HFFc6 (cell line): ENCODE measurements around the gene CFAP20DC. TPM values are rescaled to one million over a fixed set of nuclear protein-coding genes. Genes with fewer than 3 reads are reported as not detected.

Experiments
- DNase-seq: peaks from one replicate; pipeline ENCODE4 v3.0.0-alpha.2; 2018
- H3K27ac Mint-ChIP-seq: 2 replicates; pipeline ENCODE4 v1.8.0; 2020; ENCODE audit warnings: mild to moderate bottlenecking, mixed read lengths
- H3K27me3 Mint-ChIP-seq: 2 replicates; pipeline ENCODE4 v1.8.0; 2021; ENCODE audit warnings: mild to moderate bottlenecking, moderate library complexity, mixed read lengths; ENCODE audit not compliant: insufficient read depth
- H3K36me3 Mint-ChIP-seq: 2 replicates; pipeline ENCODE4 v1.8.0; 2021; ENCODE audit warnings: low read depth, mixed read lengths
- H3K4me1 Mint-ChIP-seq: 2 replicates; pipeline ENCODE4 v1.8.0; 2020; ENCODE audit warnings: low read depth, mixed read lengths
- H3K4me3 Mint-ChIP-seq: 2 replicates; pipeline ENCODE4 v1.8.0; 2020; ENCODE audit warnings: mild to moderate bottlenecking, moderate library complexity, mixed read lengths
- H3K9me3 Mint-ChIP-seq: 2 replicates; pipeline ENCODE4 v1.8.0; 2020; ENCODE audit warnings: mild to moderate bottlenecking, mixed read lengths
- CTCF ChIP-seq: fragments of 200-600 bp; sonication (generic); IDR thresholded peaks from 2 replicates; pipeline ENCODE4 v1.5.0; 2021; ENCODE audit warnings: antibody characterized with exemption, mild to moderate bottlenecking
- total RNA-seq, 6 experiments: library from RNA; stranded (reverse); fragmentation: NEBNext Ultra II Directional; extraction: Animal tissue kit (Norgen Biotek cat#: 25700); gene quantifications; 2 replicates in 1 of 6; 3 replicates in 5 of 6; pipeline ENCODE4 v1.2.3, GENCODE V29; 2021

CFAP20DC gene
- total RNA-seq, 6 experiments from 2014 or later, result 1.2 to 2.6 (median 2.1) TPM

- Mint-ChIP-seq H3K36me3 (no peaks in the 10 kb centered on the region), H3K4me1 (peaks cover 6% of the 10 kb centered on the region; the same call in 1 of the 2 replicates), H3K9me3 (no peaks in the 10 kb centered on the region), H3K4me3 (no peak overlapping the region), H3K27ac (no peak overlapping the region), H3K27me3 (peaks cover 2% of the 10 kb centered on the region)
- DNase-seq, result no peak
- no peak for TF ChIP-seq CTCF
These were observed 255.1 kb downstream of the CFAP20DC start for GRCh38 chr3:58794750-58795149.

GRCh38 chr3:58793938-58794337 lies 255.9 kb downstream of the CFAP20DC start:
- no peak overlapping the region for H3K27ac Mint-ChIP-seq
- no peak overlapping the region for H3K4me3 Mint-ChIP-seq
- no peak for TF ChIP-seq CTCF
- peaks cover 2% of the 10 kb centered on the region for H3K27me3 Mint-ChIP-seq
- H3K9me3 Mint-ChIP-seq, result no peaks in the 10 kb centered on the region
- DNase-seq, result no peak
- peaks cover 6% of the 10 kb centered on the region; the same call in 1 of the 2 replicates for H3K4me1 Mint-ChIP-seq
- no peaks in the 10 kb centered on the region for H3K36me3 Mint-ChIP-seq

- no peak for DNase-seq
- H3K27me3 Mint-ChIP-seq, result peaks cover 2% of the 10 kb centered on the region; the same call in 1 of the 2 replicates
- no peak overlapping the region for H3K27ac Mint-ChIP-seq
- H3K9me3 Mint-ChIP-seq, result no peaks in the 10 kb centered on the region
- peaks cover 6% of the 10 kb centered on the region; the same call in 1 of the 2 replicates for H3K4me1 Mint-ChIP-seq
- H3K4me3 Mint-ChIP-seq, result no peak overlapping the region
- no peak for TF ChIP-seq CTCF
- H3K36me3 Mint-ChIP-seq, result no peaks in the 10 kb centered on the region
These were observed 256.8 kb downstream of the CFAP20DC start for GRCh38 chr3:58792921-58793451.

GRCh38 chr3:58789385-58789784 lies 260.4 kb downstream of the CFAP20DC start:
- Mint-ChIP-seq H3K4me3 (no peak overlapping the region), H3K36me3 (no peaks in the 10 kb centered on the region), H3K27ac (no peak overlapping the region), H3K4me1 (peaks cover 6% of the 10 kb centered on the region; the same call in 1 of the 2 replicates), H3K27me3 (peaks cover 2% of the 10 kb centered on the region), H3K9me3 (no peaks in the 10 kb centered on the region)
- no peak for TF ChIP-seq CTCF
- no peak for DNase-seq

- H3K27ac Mint-ChIP-seq, result no peak overlapping the region
- peaks cover 7% of the 10 kb centered on the region for H3K9me3 Mint-ChIP-seq
These were observed 264.9 kb downstream of the CFAP20DC start for GRCh38 chr3:58784888-58785287.

More at GRCh38 chr3:58784888-58785287, 264.9 kb downstream of the CFAP20DC start:
- Mint-ChIP-seq H3K4me1 (no peaks in the 10 kb centered on the region), H3K36me3 (no peaks in the 10 kb centered on the region), H3K4me3 (no peak overlapping the region), H3K27me3 (no peaks in the 10 kb centered on the region; the same call in 1 of the 2 replicates)
- no peak for TF ChIP-seq CTCF
- no peak for DNase-seq
